ENCODE measurements around the gene CPNE6.

GRCh38 chr14:24068711-24069410, 2.5 kb upstream of the CPNE6 start:
- TF ChIP-seq, protein P1, sequence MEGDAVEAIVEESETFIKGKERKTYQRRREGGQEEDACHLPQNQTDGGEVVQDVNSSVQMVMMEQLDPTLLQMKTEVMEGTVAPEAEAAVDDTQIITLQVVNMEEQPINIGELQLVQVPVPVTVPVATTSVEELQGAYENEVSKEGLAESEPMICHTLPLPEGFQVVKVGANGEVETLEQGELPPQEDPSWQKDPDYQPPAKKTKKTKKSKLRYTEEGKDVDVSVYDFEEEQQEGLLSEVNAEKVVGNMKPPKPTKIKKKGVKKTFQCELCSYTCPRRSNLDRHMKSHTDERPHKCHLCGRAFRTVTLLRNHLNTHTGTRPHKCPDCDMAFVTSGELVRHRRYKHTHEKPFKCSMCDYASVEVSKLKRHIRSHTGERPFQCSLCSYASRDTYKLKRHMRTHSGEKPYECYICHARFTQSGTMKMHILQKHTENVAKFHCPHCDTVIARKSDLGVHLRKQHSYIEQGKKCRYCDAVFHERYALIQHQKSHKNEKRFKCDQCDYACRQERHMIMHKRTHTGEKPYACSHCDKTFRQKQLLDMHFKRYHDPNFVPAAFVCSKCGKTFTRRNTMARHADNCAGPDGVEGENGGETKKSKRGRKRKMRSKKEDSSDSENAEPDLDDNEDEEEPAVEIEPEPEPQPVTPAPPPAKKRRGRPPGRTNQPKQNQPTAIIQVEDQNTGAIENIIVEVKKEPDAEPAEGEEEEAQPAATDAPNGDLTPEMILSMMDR (IDR thresholded peaks at IDR 0.05) = no peak
- TF ChIP-seq EZH2 (IDR thresholded peaks at IDR 0.05) = no peak
